HUES6 (cell line): ENCODE results near the gene DGKI.

Experiments used
- H3K27ac ChIP-seq: 2 replicates; pipeline ENCODE4 v1.7.0; 2013; ENCODE audit warnings: low read depth, mild to moderate bottlenecking, low read length, inconsistent platforms
- H3K27me3 ChIP-seq: 2 replicates; pipeline ENCODE4 v1.6.1; 2013; ENCODE audit warnings: low read length; ENCODE audit not compliant: control insufficient read depth, insufficient read depth
- H3K36me3 ChIP-seq: 2 replicates; pipeline ENCODE4 v1.6.1; 2013; ENCODE audit warnings: low read length; ENCODE audit not compliant: control insufficient read depth, insufficient read depth
- H3K4me1 ChIP-seq: 2 replicates; pipeline ENCODE4 v1.6.1; 2013; ENCODE audit warnings: low read length; ENCODE audit not compliant: control insufficient read depth, insufficient read depth
- H3K4me3 ChIP-seq: 2 replicates; pipeline ENCODE4 v1.5.1; 2013; ENCODE audit warnings: low read depth, low read length
- H3K9ac ChIP-seq: one replicate; pipeline ENCODE4 v1.6.1; 2013; ENCODE audit warnings: mild to moderate bottlenecking, low read length
- H3K9me3 ChIP-seq: 2 replicates; pipeline ENCODE4 v1.6.1; 2013; ENCODE audit warnings: low read depth, low read length; ENCODE audit not compliant: control insufficient read depth, insufficient read depth

Gene DGKI

DNA sequence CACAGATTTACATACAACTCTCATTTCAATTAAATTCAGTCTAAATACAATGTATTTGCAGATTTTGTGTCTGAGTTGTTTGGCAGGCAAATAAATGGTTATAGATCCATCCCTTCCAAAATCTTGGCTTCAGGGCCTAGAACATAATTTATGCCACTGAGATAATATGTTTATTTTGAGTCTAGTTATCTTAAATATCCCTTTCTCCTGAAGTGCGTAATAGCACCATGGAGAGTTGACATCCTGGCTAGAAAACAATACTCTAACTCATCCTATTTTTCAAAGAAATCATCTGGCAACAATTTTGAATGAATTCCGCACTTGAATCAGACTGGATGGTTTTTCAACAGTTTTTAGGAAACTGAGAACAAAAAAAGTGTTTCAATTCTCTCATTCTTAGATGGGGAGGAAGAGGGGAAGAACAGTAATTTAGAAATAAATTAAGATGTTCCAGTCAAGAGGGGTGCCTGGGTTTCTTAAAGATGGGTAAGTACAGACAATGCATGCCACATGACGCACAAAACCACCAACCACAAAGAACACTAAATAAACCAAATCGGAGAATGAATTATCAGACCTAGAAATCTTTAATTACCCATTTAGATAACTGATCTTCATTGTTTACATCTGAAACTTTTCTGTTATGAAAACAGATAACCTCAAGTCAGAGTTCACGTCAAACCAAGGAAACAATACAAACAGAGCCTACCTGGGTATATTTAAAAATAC, 274.6 kb downstream of the DGKI start:
- no peaks in the 10 kb centered on the region for H3K36me3 ChIP-seq
- H3K27ac ChIP-seq, result no peak overlapping the region
- no peak overlapping the region for H3K4me3 ChIP-seq
- no peak overlapping the region for H3K9ac ChIP-seq
- no peaks in the 10 kb centered on the region for H3K27me3 ChIP-seq
- H3K4me1 ChIP-seq, result no peaks in the 10 kb centered on the region
- no peaks in the 10 kb centered on the region for H3K9me3 ChIP-seq

DNA sequence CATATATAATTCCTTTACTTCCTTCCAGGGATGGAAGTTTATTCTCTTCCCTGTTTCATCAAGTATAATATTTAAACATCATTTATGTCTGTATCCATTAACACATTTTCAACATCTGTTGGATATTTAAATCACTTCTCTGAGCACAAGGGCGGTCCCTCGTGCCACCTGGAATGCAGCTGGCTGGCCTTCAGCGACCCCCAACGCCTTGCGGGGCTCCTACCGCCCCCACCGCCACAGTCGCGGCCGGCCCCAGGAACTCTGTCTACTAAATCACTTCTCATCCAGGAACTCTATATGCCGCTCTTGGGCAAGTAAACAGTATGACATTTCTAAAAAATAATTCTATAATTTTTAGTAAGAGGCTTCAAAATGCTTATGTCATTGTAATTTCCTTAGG, 282.1 kb downstream of the DGKI start:
- no peak overlapping the region for H3K27ac ChIP-seq
- H3K9ac ChIP-seq, result no peak overlapping the region
- no peaks in the 10 kb centered on the region for H3K27me3 ChIP-seq
- H3K9me3 ChIP-seq, result no peaks in the 10 kb centered on the region
- H3K4me3 ChIP-seq, result no peak overlapping the region
- H3K4me1 ChIP-seq, result peaks cover 4% of the 10 kb centered on the region
- no peaks in the 10 kb centered on the region for H3K36me3 ChIP-seq

DNA sequence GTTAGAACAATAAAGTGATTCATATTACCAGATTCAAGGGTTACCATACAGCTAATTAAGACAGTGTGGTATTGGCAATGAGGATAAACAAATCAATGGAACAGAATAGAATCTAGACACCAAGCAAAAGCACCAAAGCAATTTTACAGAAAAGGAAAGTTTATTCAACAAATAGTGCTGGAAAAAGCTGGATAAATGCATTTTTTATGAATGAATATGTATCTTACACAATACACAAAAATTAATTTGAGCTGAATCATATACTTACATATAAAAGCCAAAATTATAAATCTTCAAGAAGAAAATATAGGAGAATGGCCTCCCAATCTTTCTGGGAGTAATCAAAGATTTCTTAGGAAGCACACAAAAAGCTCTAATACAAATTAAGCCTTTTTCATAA, 282.8 kb downstream of the DGKI start:
- H3K27ac ChIP-seq, result no peak overlapping the region
- no peaks in the 10 kb centered on the region for H3K36me3 ChIP-seq
- H3K4me3 ChIP-seq, result no peak overlapping the region
- no peaks in the 10 kb centered on the region for H3K9me3 ChIP-seq
- no peaks in the 10 kb centered on the region for H3K27me3 ChIP-seq
- H3K4me1 ChIP-seq, result peaks cover 4% of the 10 kb centered on the region
- no peak overlapping the region for H3K9ac ChIP-seq

DNA sequence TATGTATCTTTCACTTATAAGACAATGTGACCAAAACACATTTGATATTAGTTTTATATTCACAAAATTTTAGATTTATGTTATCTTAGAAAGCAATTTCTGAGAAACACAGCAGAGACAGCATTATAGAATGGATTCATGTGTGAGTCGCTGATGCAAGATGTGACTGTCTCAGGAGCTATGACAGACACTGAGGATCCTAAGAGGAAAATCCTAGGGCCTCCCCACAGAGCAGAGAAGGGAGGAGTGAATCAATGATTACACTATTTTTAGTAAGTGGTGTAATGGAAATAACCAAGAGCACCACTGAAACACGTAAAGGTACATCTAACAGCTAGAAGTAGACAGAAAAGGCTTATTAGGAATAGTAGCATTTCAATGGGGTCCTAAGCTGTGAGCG, 299.3 kb downstream of the DGKI start:
- Histone ChIP-seq H3K9ac (no peak overlapping the region), H3K27ac (no peak overlapping the region), H3K9me3 (no peaks in the 10 kb centered on the region), H3K4me3 (no peak overlapping the region), H3K4me1 (no peaks in the 10 kb centered on the region), H3K36me3 (no peaks in the 10 kb centered on the region), H3K27me3 (no peaks in the 10 kb centered on the region)

DNA sequence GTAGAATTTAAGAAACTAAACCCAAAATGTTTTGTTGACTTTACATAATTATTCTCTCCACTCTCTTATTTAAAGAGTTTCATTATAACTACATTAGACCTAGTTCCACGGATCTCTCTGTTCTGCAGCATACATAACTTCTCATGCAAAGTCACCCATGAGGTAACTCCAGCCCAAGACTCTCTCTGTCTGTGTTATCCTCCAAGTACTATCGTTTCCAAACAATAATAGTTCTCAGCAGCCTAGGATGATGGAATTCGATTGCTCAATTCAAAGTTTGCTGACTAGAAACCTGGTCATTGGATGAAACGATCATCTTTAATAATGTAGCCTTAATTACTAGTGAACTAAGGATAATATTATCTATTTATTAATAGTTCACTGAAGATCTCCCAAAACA, 300.1 kb downstream of the DGKI start:
- H3K36me3 ChIP-seq, result no peaks in the 10 kb centered on the region
- H3K9ac ChIP-seq, result no peak overlapping the region
- no peak overlapping the region for H3K4me3 ChIP-seq
- H3K4me1 ChIP-seq, result no peaks in the 10 kb centered on the region
- no peaks in the 10 kb centered on the region for H3K9me3 ChIP-seq
- no peaks in the 10 kb centered on the region for H3K27me3 ChIP-seq
- no peak overlapping the region for H3K27ac ChIP-seq

DNA sequence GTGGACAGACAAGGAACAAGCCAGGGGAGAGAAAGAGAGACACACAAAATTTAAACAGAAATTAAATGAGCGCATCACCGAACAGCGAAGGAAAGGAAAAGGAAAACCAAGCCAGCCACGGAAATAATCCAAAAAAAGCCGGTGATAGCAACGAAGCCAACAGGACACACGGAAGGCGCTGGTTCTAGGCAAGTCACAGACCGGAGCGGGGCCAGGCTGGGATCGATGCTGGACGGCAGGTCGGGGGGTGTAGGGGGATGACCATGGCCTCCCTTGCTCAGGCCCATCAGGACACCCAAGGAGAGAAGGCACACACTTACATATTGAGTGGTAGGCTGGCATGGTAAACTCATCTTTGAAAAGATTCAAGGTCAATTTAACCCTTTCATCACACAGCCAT, 300.8 kb downstream of the DGKI start:
- Histone ChIP-seq H3K27me3 (no peaks in the 10 kb centered on the region), H3K9me3 (no peaks in the 10 kb centered on the region), H3K36me3 (no peaks in the 10 kb centered on the region), H3K27ac (no peak overlapping the region), H3K4me3 (no peak overlapping the region), H3K4me1 (no peaks in the 10 kb centered on the region), H3K9ac (no peak overlapping the region)

DNA sequence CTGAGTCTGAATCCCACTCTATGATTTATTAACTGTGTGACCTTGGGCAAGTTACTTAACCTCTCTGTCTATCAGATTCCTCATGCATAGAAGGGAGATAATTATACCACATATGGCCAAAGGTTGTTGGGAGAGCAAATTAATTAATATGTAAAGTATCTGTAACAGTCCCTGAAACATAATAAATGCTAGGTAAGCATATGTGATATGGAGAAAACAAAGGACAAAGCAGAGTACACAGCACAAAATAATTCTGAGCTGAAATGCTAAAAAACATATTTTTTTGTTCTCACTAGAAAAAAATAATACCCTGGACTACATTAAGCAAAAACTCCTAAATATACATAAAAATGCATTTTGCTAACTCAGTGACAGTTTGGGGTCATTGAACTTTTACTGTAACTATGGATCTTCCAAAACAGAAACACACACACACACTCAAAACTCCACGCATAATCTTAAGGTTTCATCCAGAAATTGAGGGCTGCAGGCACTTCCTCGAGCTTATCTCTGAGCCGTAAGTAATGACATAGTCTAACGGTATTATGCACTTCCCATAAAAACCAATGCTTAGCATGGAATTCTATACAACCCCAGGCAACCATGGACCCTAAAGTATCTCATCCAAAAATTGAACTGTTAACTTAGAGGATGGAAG, 301.6 kb downstream of the DGKI start:
- no peak overlapping the region for H3K9ac ChIP-seq
- H3K36me3 ChIP-seq, result no peaks in the 10 kb centered on the region
- no peak overlapping the region for H3K27ac ChIP-seq
- no peaks in the 10 kb centered on the region for H3K4me1 ChIP-seq
- no peaks in the 10 kb centered on the region for H3K27me3 ChIP-seq
- H3K4me3 ChIP-seq, result no peak overlapping the region
- no peaks in the 10 kb centered on the region for H3K9me3 ChIP-seq

DNA sequence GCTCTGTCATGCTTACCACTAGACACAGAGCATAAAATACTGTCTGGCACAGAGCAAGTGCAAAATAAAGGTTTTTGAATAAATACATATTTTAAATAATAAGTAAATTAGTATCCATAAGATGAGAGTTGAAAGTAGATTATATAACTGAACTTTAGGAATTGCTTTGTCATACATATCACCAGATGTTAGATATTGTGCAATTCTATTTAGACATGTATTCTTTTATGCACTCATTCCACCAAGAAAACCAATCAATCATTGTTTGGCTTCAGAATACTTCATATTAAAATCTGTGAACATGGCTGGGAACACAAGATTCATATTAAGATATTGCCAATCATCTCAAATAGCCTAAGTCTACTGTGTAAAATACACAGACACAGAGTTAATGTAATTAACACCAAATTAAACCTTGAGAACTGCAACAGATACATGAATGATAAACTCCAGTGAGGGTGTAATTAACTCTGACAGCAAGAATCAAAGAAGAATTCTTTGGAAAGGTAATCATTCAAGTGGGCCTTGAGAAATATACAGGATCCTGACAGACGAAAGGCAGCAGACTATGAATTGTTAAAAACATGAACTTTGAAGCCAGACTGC, 302.2 kb downstream of the DGKI start:
- no peak overlapping the region for H3K27ac ChIP-seq
- no peaks in the 10 kb centered on the region for H3K4me1 ChIP-seq
- H3K4me3 ChIP-seq, result no peak overlapping the region

DNA sequence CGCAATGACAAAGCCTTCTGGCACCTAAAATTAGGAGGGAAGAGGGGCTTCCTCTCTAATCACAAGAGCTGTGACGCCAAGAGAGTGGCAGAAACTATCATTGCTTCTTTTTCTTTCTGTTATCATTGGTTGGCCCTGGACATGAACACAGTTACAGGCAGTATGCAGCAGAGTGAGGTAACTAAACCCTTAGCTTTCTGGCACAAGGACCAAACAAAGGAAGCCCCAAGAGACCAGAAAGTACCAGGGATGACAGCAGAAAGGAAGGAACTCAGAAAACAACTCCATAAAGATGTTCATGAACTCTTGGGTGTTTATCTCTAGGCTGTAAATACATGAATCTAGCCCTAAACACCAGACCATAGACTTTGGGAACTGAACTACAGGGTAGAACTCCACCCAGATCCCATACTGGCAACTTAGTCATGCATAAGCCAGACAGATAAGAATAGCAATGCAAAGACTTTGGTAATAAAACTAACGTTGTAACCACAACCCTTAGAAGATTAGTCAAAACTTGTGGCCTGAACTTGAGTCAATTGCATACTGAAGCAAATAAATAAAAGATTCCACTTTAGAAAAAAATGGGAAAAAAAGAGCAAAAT, 307.6 kb downstream of the DGKI start:
- Histone ChIP-seq H3K9ac (no peak overlapping the region), H3K36me3 (no peaks in the 10 kb centered on the region), H3K4me3 (no peak overlapping the region), H3K4me1 (no peaks in the 10 kb centered on the region), H3K9me3 (no peaks in the 10 kb centered on the region), H3K27ac (no peak overlapping the region), H3K27me3 (no peaks in the 10 kb centered on the region)

More for the DNA sequence above, 302.2 kb downstream of the DGKI start:
- no peaks in the 10 kb centered on the region for H3K9me3 ChIP-seq
- no peaks in the 10 kb centered on the region for H3K36me3 ChIP-seq
- no peak overlapping the region for H3K9ac ChIP-seq
- no peaks in the 10 kb centered on the region for H3K27me3 ChIP-seq

DNA sequence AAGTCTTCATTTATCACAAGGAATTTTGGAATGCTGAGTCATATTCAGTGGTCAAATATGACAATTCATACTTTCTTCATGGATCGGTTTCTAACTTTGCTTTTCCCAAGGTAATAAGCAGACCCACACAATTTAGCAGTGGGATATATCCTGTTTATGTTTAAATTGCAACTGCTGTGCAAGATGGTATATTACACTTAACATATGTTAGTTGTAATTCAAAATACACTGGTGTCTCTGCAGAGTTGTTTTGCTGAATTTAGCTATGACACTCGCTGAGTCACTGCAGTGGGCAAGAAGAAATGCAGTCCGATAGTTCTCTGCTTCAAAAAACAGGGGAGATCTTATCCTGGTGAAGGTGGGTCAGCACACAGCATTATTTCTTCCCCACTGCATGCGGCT, 308.4 kb downstream of the DGKI start:
- Histone ChIP-seq H3K36me3 (no peaks in the 10 kb centered on the region), H3K4me3 (no peak overlapping the region), H3K27me3 (no peaks in the 10 kb centered on the region), H3K27ac (no peak overlapping the region), H3K9me3 (no peaks in the 10 kb centered on the region), H3K9ac (no peak overlapping the region), H3K4me1 (no peaks in the 10 kb centered on the region)

DNA sequence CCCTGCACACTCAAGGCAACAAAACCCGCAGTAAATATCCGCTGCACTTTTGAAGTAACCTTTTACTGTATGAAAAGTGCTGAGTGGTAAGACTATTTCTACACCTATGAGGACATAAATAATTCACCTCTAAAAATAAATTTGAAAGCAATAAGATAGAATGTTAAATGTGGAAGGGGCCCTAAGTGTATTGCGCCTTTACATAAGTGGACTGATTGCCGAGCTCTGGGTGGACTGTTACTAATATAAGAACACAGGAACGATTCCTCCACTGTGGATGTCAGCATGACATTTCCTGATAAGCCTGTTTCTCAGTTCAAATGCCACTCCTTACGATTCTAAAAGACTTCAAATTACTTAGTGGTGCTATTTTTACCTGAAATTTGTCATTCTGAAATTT, 311.2 kb downstream of the DGKI start:
- no peaks in the 10 kb centered on the region for H3K36me3 ChIP-seq
- no peaks in the 10 kb centered on the region for H3K9me3 ChIP-seq
- H3K4me1 ChIP-seq, result no peaks in the 10 kb centered on the region
- H3K27me3 ChIP-seq, result no peaks in the 10 kb centered on the region
- H3K9ac ChIP-seq, result no peak overlapping the region
- H3K27ac ChIP-seq, result no peak overlapping the region
- no peak overlapping the region for H3K4me3 ChIP-seq
